Endothelial cell of umbilical vein (primary cell): ENCODE results near the gene NPIPB12. TPM values are rescaled to one million over a fixed set of nuclear protein-coding genes. Genes with fewer than 3 reads are reported as not detected.
"Not testable (repeated sequence)": the region's sequence is repeated elsewhere in the genome, so short reads cannot be mapped to it uniquely, and the experiment has no call there.

Source experiments
- BruUV-seq: library from RNA; stranded (reverse); fragments of 400-500 nt; replicated peaks from 2 replicates; lab custom pipeline; 2021; lab: Mats Ljungman, UMichigan
- CTCF ChIA-PET: fragments of 300-600, 350-600 bp; sonication (Branson Sonifier 250); formaldehyde crosslinking; loops from one replicate; lab custom pipeline; 2021; ENCODE audit warnings: antibody characterized with exemption, inconsistent platforms; lab: Charles Lee
- POLR2A ChIA-PET: fragments of 300-600, 350-600 bp; sonication (Branson Sonifier 250); formaldehyde crosslinking; loops from one replicate; lab custom pipeline; 2021; ENCODE audit warnings: antibody characterized with exemption, inconsistent platforms; lab: Charles Lee
- DNase-seq: peaks from one replicate; pipeline ENCODE4 v3.0.0-alpha.2; 2011; ENCODE audit warnings: low read depth, low spot score
- FAIRE-seq: peaks from 2 replicates; lab custom pipeline; 2011; peaks lifted over from hg19 to GRCh38; lab: Jason Lieb, UNC
- H2AFZ ChIP-seq: 2 replicates; pipeline ENCODE4 v1.6.0; 2012; ENCODE audit warnings: low read depth, low read length, control low read depth, inconsistent platforms
- H3K27ac ChIP-seq: 2 replicates; pipeline ENCODE4 v1.5.1; 2011; ENCODE audit warnings: low read depth, mild to moderate bottlenecking, control low read depth, low read length, moderate library complexity; ENCODE audit not compliant: insufficient read depth
- H3K27me3 ChIP-seq, 2 experiments: 2 replicates each; pipeline versions ENCODE4 v1.6.0 to v1.6.1; 2011; ENCODE audit warnings: low read length in 2 of 2, mixed read lengths in 1 of 2; ENCODE audit not compliant: control insufficient read depth in 2 of 2, insufficient read depth in 2 of 2
- H3K36me3 ChIP-seq, 2 experiments: 2 replicates in 1 of 2; 3 replicates in 1 of 2; pipeline ENCODE4 v1.5.1; 2011; ENCODE audit warnings: low read length in 2 of 2, mild to moderate bottlenecking in 1 of 2, moderate library complexity in 1 of 2; ENCODE audit not compliant: control insufficient read depth in 2 of 2, insufficient read depth in 2 of 2; ENCODE audit errors: extremely low read depth in 1 of 2
- H3K4me1 ChIP-seq: 3 replicates; pipeline ENCODE4 v1.5.1; 2011; ENCODE audit warnings: mild to moderate bottlenecking, low read length; ENCODE audit not compliant: control insufficient read depth, insufficient read depth; ENCODE audit errors: extremely low read depth
- H3K4me2 ChIP-seq: 2 replicates; pipeline ENCODE4 v1.6.1; 2011; ENCODE audit warnings: low read length, control low read depth, mixed read lengths; ENCODE audit not compliant: insufficient read depth
- H3K4me3 ChIP-seq, 3 experiments: fragments of 200-600 bp in 1 of 3; sonication (generic), shearing (Covaris generic) in 1 of 3; replicated peaks in 1 of 3; 2 replicates each; pipeline ENCODE4 v1.5.1; 2011 to 2016; ENCODE audit warnings: control low read depth in 3 of 3, low read length in 3 of 3, mild to moderate bottlenecking in 2 of 3, inconsistent platforms in 1 of 3, low read depth in 1 of 3, moderate library complexity in 1 of 3; ENCODE audit not compliant: insufficient read depth in 1 of 3
- H3K79me2 ChIP-seq: 2 replicates; pipeline ENCODE4 v1.6.0; 2012; ENCODE audit warnings: low read length, inconsistent platforms; ENCODE audit not compliant: control insufficient read depth, insufficient read depth
- H3K9ac ChIP-seq: replicated peaks from 2 replicates; pipeline ENCODE3; 2011; ENCODE audit warnings: low read length, control low read depth; ENCODE audit not compliant: insufficient read depth; ENCODE audit errors: extremely low read depth
- H3K9me1 ChIP-seq: replicated peaks from 3 replicates; pipeline ENCODE4 v1.6.0; 2011; ENCODE audit warnings: mild to moderate bottlenecking, low read length; ENCODE audit not compliant: control insufficient read depth, insufficient read depth; ENCODE audit errors: extremely low read depth
- H3K9me3 ChIP-seq: replicated peaks from 2 replicates; pipeline ENCODE4 v1.5.1; 2012; ENCODE audit warnings: low read length, inconsistent platforms; ENCODE audit not compliant: control insufficient read depth, insufficient read depth
- H4K20me1 ChIP-seq: replicated peaks from 2 replicates; pipeline ENCODE3; 2011; ENCODE audit warnings: mild to moderate bottlenecking, low read length; ENCODE audit not compliant: control insufficient read depth, insufficient read depth; ENCODE audit errors: extremely low read depth
- dilution Hi-C: fragments of 300-500 bp; cut with MboI; formaldehyde crosslinking; loops from one replicate; pipeline ENCODE4 v1.15.0; 2019; ENCODE audit warnings: low sequenced_read_pairs; ENCODE audit not compliant: extremely low pct_ligation_motif_present
- intact Hi-C: fragments of 100-400 bp; cut with micrococcal nuclease; formaldehyde crosslinking; loops from one replicate; pipeline ENCODE4 v1.10.0; 2022
- polyA plus RNA-seq, 4 experiments: library from polyadenylated mRNA; depleted of rRNA in 3 of 4; stranded (reverse) in 3 of 4; unstranded in 1 of 4; fragments of >200 nt; gene quantifications; 2 replicates each; pipeline versions ENCODE4 v1.2.1 to v1.2.3, GENCODE V29; 2011 to 2012; ENCODE audit warnings: missing spikeins in 1 of 4
- total RNA-seq: library from RNA; stranded (reverse); gene quantifications from 2 replicates; pipeline ENCODE4 v1.2.3, GENCODE V29; 2021

NPIPB12 gene
- total and polyA plus RNA-seq, 2 donors (not counting 3 experiments of a cell fraction or from before 2014, with no cell fraction given): 41.7 to 73.5 TPM

DNA sequence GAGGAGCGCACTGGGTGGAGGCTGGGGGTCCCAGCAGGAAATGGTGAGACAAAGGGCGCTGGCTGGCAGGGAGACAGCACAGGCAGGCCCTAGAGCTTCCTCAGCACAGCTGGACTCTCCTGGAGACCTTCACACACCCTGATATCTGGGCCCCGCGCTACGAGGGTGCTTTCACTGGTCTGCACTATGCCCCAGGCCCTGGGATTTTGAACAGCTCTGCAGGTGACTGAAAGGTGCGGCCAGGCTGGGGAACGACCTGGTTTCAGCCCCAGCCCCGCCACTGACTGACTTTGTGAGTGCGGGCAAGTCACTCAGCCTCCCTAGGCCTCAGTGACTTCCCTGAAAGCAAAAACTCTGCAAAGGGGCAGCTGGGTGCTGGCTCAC is 45.6 kb downstream of the NPIPB12 start:
- H3K79me2 ChIP-seq, H3K9me3 ChIP-seq, CTCF ChIA-PET, H3K9me1 ChIP-seq, H2AFZ ChIP-seq, H4K20me1 ChIP-seq, H3K36me3 ChIP-seq, intact Hi-C loops, H3K4me2 ChIP-seq, DNase-seq, FAIRE-seq, H3K27me3 ChIP-seq, H3K4me3 ChIP-seq, H3K27ac ChIP-seq, H3K9ac ChIP-seq, BruUV-seq, POLR2A ChIA-PET, dilution Hi-C loops, H3K4me1 ChIP-seq: not testable (repeated sequence)

- H3K9me1 ChIP-seq, BruUV-seq, H3K4me3 ChIP-seq, H3K4me1 ChIP-seq, H3K79me2 ChIP-seq, H3K27ac ChIP-seq, H4K20me1 ChIP-seq, DNase-seq, H3K9me3 ChIP-seq, dilution Hi-C loops, H3K27me3 ChIP-seq, intact Hi-C loops, CTCF ChIA-PET, H3K9ac ChIP-seq, H3K4me2 ChIP-seq, H3K36me3 ChIP-seq, H2AFZ ChIP-seq, POLR2A ChIA-PET: not testable (repeated sequence)
- peak; percentile 97 for FAIRE-seq
These were observed 46.2 kb downstream of the NPIPB12 start, which contains the start of gene SULT1A4 for GRCh38 chr16:29459706-29460646. SULT1A4 (plus strand) TSS chr16:29459913; CDS start chr16:29461386, 1,473 bp downstream.

DNA sequence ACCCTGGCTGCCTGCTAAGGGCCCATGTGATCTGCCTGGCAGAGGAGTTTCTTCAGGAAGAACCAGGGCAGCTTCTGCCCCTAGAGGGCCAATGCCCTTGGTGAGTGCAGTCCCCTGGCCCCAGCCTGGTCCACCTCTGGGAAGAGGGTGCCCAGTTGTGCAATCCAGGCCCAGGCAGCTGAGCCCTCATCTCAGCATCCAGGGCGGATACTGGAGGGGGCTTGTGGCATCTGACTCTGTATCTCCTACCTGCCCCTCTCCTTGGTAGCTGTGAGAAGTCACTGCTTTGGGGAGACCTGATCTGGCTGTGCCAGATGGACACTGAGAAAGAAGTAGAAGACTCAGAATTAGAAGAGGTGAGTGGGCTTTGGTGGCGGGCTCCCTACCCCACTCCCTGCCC is 48.5 kb downstream of the NPIPB12 start:
- H3K27ac ChIP-seq, DNase-seq, BruUV-seq, H3K4me3 ChIP-seq, H3K36me3 ChIP-seq, intact Hi-C loops, H3K9me1 ChIP-seq, H3K4me1 ChIP-seq, CTCF ChIA-PET, FAIRE-seq, H3K4me2 ChIP-seq, H3K9me3 ChIP-seq, POLR2A ChIA-PET, H3K79me2 ChIP-seq, H2AFZ ChIP-seq, H4K20me1 ChIP-seq, H3K9ac ChIP-seq, H3K27me3 ChIP-seq, dilution Hi-C loops: not testable (repeated sequence)

GRCh38 chr16:29454828-29455227 is 51.4 kb downstream of the NPIPB12 start:
- BruUV-seq, H3K9ac ChIP-seq, CTCF ChIA-PET, H3K9me3 ChIP-seq, H3K4me3 ChIP-seq, intact Hi-C loops, H3K4me2 ChIP-seq, DNase-seq, FAIRE-seq, dilution Hi-C loops, H3K27me3 ChIP-seq, H4K20me1 ChIP-seq, H3K27ac ChIP-seq, POLR2A ChIA-PET, H3K36me3 ChIP-seq, H3K79me2 ChIP-seq, H2AFZ ChIP-seq, H3K9me1 ChIP-seq, H3K4me1 ChIP-seq: not testable (repeated sequence)
